CD8-positive, alpha-beta memory T cell (primary cell): ENCODE data around the gene CXCR4. TPM values are rescaled to one million over a fixed set of nuclear protein-coding genes. Genes with fewer than 3 reads are reported as not detected.

Experiments used
- CTCF ChIA-PET: fragments of 350-600 bp; sonication (Branson Sonifier 250); formaldehyde crosslinking; loops from one replicate; lab custom pipeline; 2021; ENCODE audit warnings: antibody characterized with exemption; lab: Charles Lee
- POLR2A ChIA-PET: fragments of 350-600 bp; sonication (Branson Sonifier 250); formaldehyde crosslinking; loops from one replicate; lab custom pipeline; 2021; ENCODE audit warnings: antibody characterized with exemption; lab: Charles Lee
- DNase-seq, 5 donors: peaks; one replicate each; pipeline versions ENCODE4 v3.0.0 to v3.0.0-alpha.2; 2020 to 2022; ENCODE audit warnings: mixed read lengths in 1 of 5
- H3K27ac ChIP-seq: one replicate; pipeline ENCODE4 v1.7.0; 2013; ENCODE audit warnings: low read depth, mild to moderate bottlenecking, low read length, moderate library complexity
- H3K27me3 ChIP-seq: 2 replicates; pipeline ENCODE4 v1.7.0; 2013; ENCODE audit warnings: low read length, mild to moderate bottlenecking; ENCODE audit not compliant: insufficient read depth, poor library complexity, severe bottlenecking
- H3K36me3 ChIP-seq: 2 replicates; pipeline ENCODE4 v1.7.0; 2013; ENCODE audit warnings: mild to moderate bottlenecking, low read length, moderate library complexity; ENCODE audit not compliant: insufficient read depth
- H3K4me1 ChIP-seq: 2 replicates; pipeline ENCODE4 v1.7.0; 2013; ENCODE audit warnings: mild to moderate bottlenecking, low read length, moderate library complexity; ENCODE audit not compliant: insufficient read depth
- H3K4me3 ChIP-seq: 2 replicates; pipeline ENCODE4 v1.7.0; 2013; ENCODE audit warnings: mild to moderate bottlenecking, low read length
- H3K9me3 ChIP-seq: 2 replicates; pipeline ENCODE4 v1.7.0; 2013; ENCODE audit warnings: mild to moderate bottlenecking, low read length
- H3K27ac Mint-ChIP-seq, 8 donors: one replicate each; pipeline ENCODE4 v1.8.0; 2020 to 2021; ENCODE audit warnings: mixed read lengths in 8 of 8, mild to moderate bottlenecking in 6 of 8, inconsistent platforms in 3 of 8, moderate library complexity in 3 of 8
- H3K27me3 Mint-ChIP-seq, 2 donors: one replicate each; pipeline ENCODE4 v1.8.0; 2020 to 2021; ENCODE audit warnings: mixed read lengths in 2 of 2, mild to moderate bottlenecking in 1 of 2, moderate library complexity in 1 of 2
- H3K36me3 Mint-ChIP-seq, 3 donors: one replicate each; pipeline ENCODE4 v1.8.0; 2020 to 2021; ENCODE audit warnings: mixed read lengths in 3 of 3, inconsistent platforms in 1 of 3, mild to moderate bottlenecking in 1 of 3
- H3K4me1 Mint-ChIP-seq, 3 donors: one replicate each; pipeline ENCODE4 v1.8.0; 2020 to 2021; ENCODE audit warnings: mixed read lengths in 3 of 3, inconsistent platforms in 1 of 3, mild to moderate bottlenecking in 1 of 3
- H3K4me3 Mint-ChIP-seq, 7 donors: one replicate each; pipeline ENCODE4 v1.8.0; 2020 to 2021; ENCODE audit warnings: mixed read lengths in 7 of 7, mild to moderate bottlenecking in 6 of 7, moderate library complexity in 4 of 7, inconsistent platforms in 2 of 7
- H3K9me3 Mint-ChIP-seq, 5 donors: one replicate each; pipeline ENCODE4 v1.8.0; 2020 to 2022; ENCODE audit warnings: mixed read lengths in 5 of 5, mild to moderate bottlenecking in 3 of 5, moderate library complexity in 2 of 5, inconsistent platforms in 1 of 5
- polyA plus RNA-seq: library from polyadenylated mRNA; unstranded; fragments of 300-500 nt; fragmentation: Illumina TruSeq; gene quantifications from one replicate; pipeline ENCODE4 v1.2.3, GENCODE V29; 2021
- total RNA-seq, 2 experiments: library from RNA; stranded (reverse); gene quantifications; one replicate each; pipeline ENCODE4 v1.2.3, GENCODE V29; 2021

The CXCR4 gene
- total and polyA plus RNA-seq, 3 experiments from 2014 or later, result 102 to 569 (median 106) TPM

DNA sequence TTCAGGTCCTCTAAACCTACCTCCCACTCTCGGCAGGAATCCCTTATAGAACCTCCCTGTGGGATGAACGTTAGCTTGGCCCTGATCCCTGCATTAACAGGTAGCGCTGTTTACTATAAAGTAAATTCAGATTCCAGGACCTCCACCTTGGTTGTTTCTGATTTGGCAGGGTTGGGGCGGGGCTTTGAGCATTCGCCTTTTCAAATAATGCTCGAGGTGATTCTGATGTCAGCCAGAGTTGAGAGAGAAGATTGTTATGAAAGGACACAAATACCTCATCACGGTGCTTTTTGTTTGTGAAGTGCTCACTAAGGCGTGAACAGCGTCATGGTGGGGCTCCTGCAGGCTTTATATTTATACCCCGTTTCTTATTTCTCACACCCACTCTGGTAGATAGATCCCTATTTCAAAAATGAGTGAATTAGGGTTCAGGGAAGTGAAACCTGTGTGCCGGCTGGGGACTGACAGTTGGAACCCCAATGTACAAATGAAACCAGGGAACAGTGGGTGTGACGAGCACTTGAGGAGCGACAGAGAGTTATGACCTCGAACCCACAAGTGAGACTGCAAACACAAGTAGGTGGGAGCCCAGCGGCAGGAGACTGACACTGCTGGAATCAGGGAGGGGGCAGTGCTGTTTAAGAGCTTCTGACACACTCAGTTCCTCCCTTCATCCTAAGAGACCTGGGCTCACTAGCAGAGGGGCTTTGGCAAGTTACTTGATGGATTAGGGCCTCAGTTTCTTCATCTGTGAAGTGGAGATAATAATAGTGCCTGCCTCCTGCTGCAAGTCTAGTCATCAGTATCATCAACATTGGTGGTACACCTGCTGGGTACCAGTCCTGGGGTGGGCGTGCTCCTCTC is 14.2 kb upstream of the CXCR4 start:
- Mint-ChIP-seq H3K36me3 (peaks cover 0 to 3% (median 0%) of the 10 kb centered on the region in 3 donors), H3K4me1 (peaks cover 96 to 100% (median 100%) of the 10 kb centered on the region in 3 donors), H3K27ac (peak overlapping the region; percentile 98 to 100 (median 99)), H3K27me3 (peaks cover 0 to 9% of the 10 kb centered on the region in 2 donors), H3K4me3 (peak overlapping the region; percentile 79 to 91 (median 82)), H3K9me3 (no peaks in the 10 kb centered on the region)
- ChIA-PET POLR2A (interaction anchor here (0.6 to 7.6 kb wide), 10 partner anchors 9 to 391 kb away, joined by 3 to 131 read pairs (median 3); partner anchors contain the start of gene CXCR4), CTCF (interaction anchor here (0.7 to 2.8 kb wide), 9 partner anchors 9 to 219 kb away, joined by 3 to 7 read pairs (median 3); partner anchors contain the start of gene DARS1)
- peak overlapping the region; percentile 44 for H3K4me3 ChIP-seq
- H3K4me1 ChIP-seq, result peaks cover 95% of the 10 kb centered on the region
- H3K36me3 ChIP-seq, result no peaks in the 10 kb centered on the region
- peak overlapping the region; percentile 89 for H3K27ac ChIP-seq
- DNase-seq, result peak; percentile 59 to 93 (median 91)
- no peaks in the 10 kb centered on the region for H3K9me3 ChIP-seq
- H3K27me3 ChIP-seq, result no peaks in the 10 kb centered on the region

DNA sequence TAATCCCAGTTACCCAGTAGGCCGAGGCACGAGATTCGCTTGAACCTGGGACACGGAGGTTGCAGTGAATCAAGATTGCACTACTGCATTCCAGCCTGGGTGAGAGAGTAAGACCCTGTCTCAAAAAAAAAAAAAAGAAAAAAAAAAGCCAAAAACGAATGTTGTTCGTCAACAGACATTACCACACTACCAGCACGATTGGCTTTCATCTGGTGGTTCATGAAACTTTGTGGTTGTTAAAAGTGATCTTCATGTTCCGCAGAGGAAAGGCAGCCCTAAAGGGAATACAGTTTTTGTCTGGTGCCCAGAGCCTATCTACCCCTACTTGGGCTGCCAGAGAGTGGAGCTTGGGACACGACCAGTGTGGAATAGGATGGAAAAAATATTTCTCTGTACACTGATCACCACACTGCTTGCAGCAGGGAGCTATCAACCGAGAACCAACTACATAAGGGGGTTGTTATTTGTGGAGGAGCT is 13.6 kb upstream of the CXCR4 start:
- DNase-seq, result peak; percentile 18 to 88 (median 79)
- CTCF ChIA-PET, result interaction anchor here (0.8 to 2.8 kb wide), 7 partner anchors 9 to 149 kb away, joined by 3 to 7 read pairs (median 5); partner anchors contain the start of gene DARS1

DNA sequence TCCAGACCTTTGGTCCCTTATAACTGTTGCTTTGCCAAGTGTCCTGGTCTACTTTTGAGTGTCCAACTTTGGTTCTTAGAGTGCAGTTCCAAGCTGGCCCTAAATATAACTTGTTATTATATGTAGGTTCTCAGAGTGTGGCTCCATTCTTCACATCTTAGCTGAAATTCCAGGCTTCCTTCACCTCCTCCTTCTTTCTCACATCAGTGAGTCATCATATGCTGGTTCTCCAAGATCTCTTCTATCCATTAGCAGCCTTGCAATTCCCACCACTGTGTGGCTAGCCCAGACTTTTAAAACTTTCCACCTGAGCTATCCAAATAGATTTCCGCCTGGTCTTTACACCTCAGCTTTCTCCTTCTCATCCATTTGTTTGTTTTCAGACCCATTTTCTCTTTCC is 12.6 kb upstream of the CXCR4 start:
- H3K4me3 ChIP-seq, result peak overlapping the region; percentile 37

More for the DNA sequence above, 13.6 kb upstream of the CXCR4 start:
- Histone ChIP-seq H3K4me3 (peak overlapping the region; percentile 32), H3K4me1 (peaks cover 95% of the 10 kb centered on the region), H3K27ac (peak overlapping the region; percentile 89), H3K36me3 (no peaks in the 10 kb centered on the region), H3K9me3 (no peaks in the 10 kb centered on the region), H3K27me3 (no peaks in the 10 kb centered on the region)
- H3K27ac Mint-ChIP-seq, result peak overlapping the region; percentile 98 to 100 (median 99)
- H3K4me3 Mint-ChIP-seq, result peak overlapping the region; percentile 79 to 91 (median 82)
- POLR2A ChIA-PET, result interaction anchor here (0.6 to 7.6 kb wide), 10 partner anchors 8 to 1927 kb away, joined by 3 to 131 read pairs (median 4); partner anchors contain the start of gene CXCR4
- H3K27me3 Mint-ChIP-seq, result peaks cover 0 to 9% of the 10 kb centered on the region in 2 donors
- no peaks in the 10 kb centered on the region for H3K9me3 Mint-ChIP-seq
- peaks cover 96 to 100% (median 100%) of the 10 kb centered on the region in 3 donors for H3K4me1 Mint-ChIP-seq
- peaks cover 0 to 3% (median 0%) of the 10 kb centered on the region in 3 donors for H3K36me3 Mint-ChIP-seq

DNA sequence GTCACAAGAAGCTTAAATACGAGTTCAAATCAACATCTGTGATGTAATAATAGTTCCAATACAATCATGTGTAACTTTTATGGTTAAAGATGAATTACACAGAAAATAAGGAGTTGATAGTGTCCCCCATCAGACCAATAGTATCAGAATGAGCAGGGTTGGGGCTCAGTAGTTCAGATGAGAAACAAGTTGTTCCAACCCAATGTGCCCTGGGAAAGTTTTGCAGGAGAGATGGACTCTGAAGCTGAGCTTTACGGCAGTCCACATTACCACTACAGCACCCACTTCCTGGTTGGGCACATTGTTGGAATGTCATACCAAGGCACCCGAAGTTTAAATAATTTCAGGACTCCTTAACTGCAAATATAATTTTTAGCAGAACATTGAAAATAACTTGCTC is 12.1 kb upstream of the CXCR4 start:
- H3K9me3 Mint-ChIP-seq, result no peaks in the 10 kb centered on the region
- H3K4me3 Mint-ChIP-seq, result peak overlapping the region; percentile 77 to 91 (median 82)
- H3K4me3 ChIP-seq, result peak overlapping the region; percentile 37

More for the DNA sequence above, 12.6 kb upstream of the CXCR4 start:
- ChIA-PET POLR2A (interaction anchor here (0.8 to 7.6 kb wide), 4 partner anchors 9 to 108 kb away, joined by 3 to 131 read pairs (median 9); partner anchors contain the start of gene CXCR4), CTCF (interaction anchor here (2.2 to 4.2 kb wide), 4 partner anchors 8 to 112 kb away, joined by 6 to 21 read pairs (median 7); no protein-coding TSS in a partner anchor)
- H3K9me3 ChIP-seq, result no peaks in the 10 kb centered on the region
- H3K27ac ChIP-seq, result peak overlapping the region; percentile 89
- Mint-ChIP-seq H3K27ac (peak overlapping the region; percentile 98 to 100 (median 99)), H3K4me3 (peak overlapping the region; percentile 61 to 91 (median 82)), H3K27me3 (peaks cover 0 to 9% of the 10 kb centered on the region in 2 donors), H3K36me3 (peaks cover 0 to 3% (median 0%) of the 10 kb centered on the region in 3 donors), H3K4me1 (peaks cover 95 to 100% (median 99%) of the 10 kb centered on the region in 3 donors), H3K9me3 (no peaks in the 10 kb centered on the region)
- no peak for DNase-seq
- H3K27me3 ChIP-seq, result no peaks in the 10 kb centered on the region
- H3K4me1 ChIP-seq, result peaks cover 98% of the 10 kb centered on the region
- H3K36me3 ChIP-seq, result no peaks in the 10 kb centered on the region

DNA sequence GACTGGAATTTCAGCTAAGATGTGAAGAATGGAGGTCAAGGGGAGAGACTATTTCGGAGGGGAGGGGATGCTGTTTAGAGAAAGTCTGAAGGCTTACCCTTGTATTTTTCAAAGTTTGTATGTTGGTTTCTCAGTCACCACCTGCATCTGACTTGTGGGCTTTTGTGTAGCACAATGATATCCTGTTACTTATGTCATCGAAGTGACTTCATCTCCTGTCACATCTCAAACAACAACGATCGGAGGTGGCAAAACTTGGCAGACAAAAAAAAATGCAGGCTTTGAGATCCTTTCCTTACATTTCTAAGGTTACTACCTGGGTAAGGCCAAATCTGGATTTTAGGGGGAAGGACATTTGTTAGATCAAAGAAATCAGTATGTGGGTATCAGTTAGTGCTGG is 11.7 kb upstream of the CXCR4 start:
- no peaks in the 10 kb centered on the region for H3K27me3 ChIP-seq
- no peaks in the 10 kb centered on the region for H3K36me3 ChIP-seq
- peaks cover 98% of the 10 kb centered on the region for H3K4me1 ChIP-seq
- peak overlapping the region; percentile 77 to 91 (median 82) for H3K4me3 Mint-ChIP-seq
- H3K4me1 Mint-ChIP-seq, result peaks cover 95 to 100% (median 99%) of the 10 kb centered on the region in 3 donors
- CTCF ChIA-PET, result interaction anchor here (1.0 to 4.2 kb wide), 4 partner anchors 11 to 255 kb away, joined by 3 to 21 read pairs (median 5); no protein-coding TSS in a partner anchor
- POLR2A ChIA-PET, result interaction anchor here (0.7 to 7.6 kb wide), 5 partner anchors 10 to 155 kb away, joined by 3 to 131 read pairs (median 9); partner anchors contain the start of gene CXCR4
- peaks cover 0 to 3% (median 0%) of the 10 kb centered on the region in 3 donors for H3K36me3 Mint-ChIP-seq
- H3K4me3 ChIP-seq, result peak overlapping the region; percentile 27
- H3K27ac Mint-ChIP-seq, result peak overlapping the region; percentile 98 to 100 (median 99)
- peaks cover 0 to 9% of the 10 kb centered on the region in 2 donors for H3K27me3 Mint-ChIP-seq
- peak overlapping the region; percentile 89 for H3K27ac ChIP-seq
- DNase-seq, result peak in 4 of 5 donors; percentile 38 to 88 (median 80)
- H3K9me3 Mint-ChIP-seq, result no peaks in the 10 kb centered on the region
- H3K9me3 ChIP-seq, result no peaks in the 10 kb centered on the region

More for the DNA sequence above, 12.1 kb upstream of the CXCR4 start:
- Mint-ChIP-seq H3K27me3 (peaks cover 0 to 9% of the 10 kb centered on the region in 2 donors), H3K27ac (peak overlapping the region; percentile 98 to 100 (median 99)), H3K4me1 (peaks cover 95 to 100% (median 99%) of the 10 kb centered on the region in 3 donors), H3K36me3 (peaks cover 0 to 3% (median 0%) of the 10 kb centered on the region in 3 donors)
- Histone ChIP-seq H3K9me3 (no peaks in the 10 kb centered on the region), H3K27me3 (no peaks in the 10 kb centered on the region), H3K27ac (peak overlapping the region; percentile 89), H3K4me1 (peaks cover 98% of the 10 kb centered on the region), H3K36me3 (no peaks in the 10 kb centered on the region)
- ChIA-PET POLR2A (interaction anchor here (1.2 to 7.6 kb wide), 3 partner anchors 10 to 109 kb away, joined by 6 to 131 read pairs (median 12); partner anchors contain the start of gene CXCR4), CTCF (interaction anchor here (2.2 to 4.2 kb wide), 3 partner anchors 11 to 113 kb away, joined by 6 to 21 read pairs (median 7); no protein-coding TSS in a partner anchor)
- no peak for DNase-seq

DNA sequence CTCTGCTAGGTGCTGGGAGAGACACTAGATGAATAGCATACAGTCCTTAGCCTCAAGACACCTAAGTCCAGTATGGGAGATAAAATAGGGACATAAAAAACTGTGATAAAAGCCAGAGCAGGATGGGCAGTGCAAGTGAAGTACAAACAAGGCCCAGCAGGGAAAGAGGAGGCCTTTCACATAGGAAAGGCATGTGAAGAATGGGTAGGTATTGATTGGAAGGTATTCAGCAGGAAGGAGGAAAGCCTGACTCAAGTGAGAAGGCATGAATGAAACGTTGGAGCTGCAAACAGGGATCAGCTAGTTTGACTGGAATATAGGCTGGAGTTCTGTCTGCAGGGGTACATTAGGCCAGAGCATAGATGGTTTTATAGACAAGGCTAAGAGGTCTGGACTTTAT is 11.0 kb upstream of the CXCR4 start:
- Histone ChIP-seq H3K4me1 (peaks cover 98% of the 10 kb centered on the region), H3K27me3 (no peaks in the 10 kb centered on the region), H3K9me3 (no peaks in the 10 kb centered on the region), H3K27ac (peak overlapping the region; percentile 89), H3K36me3 (no peaks in the 10 kb centered on the region), H3K4me3 (peak overlapping the region; percentile 27)
- ChIA-PET CTCF (interaction anchor here (1.0 to 4.2 kb wide), 4 partner anchors 10 to 256 kb away, joined by 3 to 21 read pairs (median 5); no protein-coding TSS in a partner anchor), POLR2A (interaction anchor here (0.7 to 7.6 kb wide), 3 partner anchors 11 to 156 kb away, joined by 3 to 131 read pairs (median 9); partner anchors contain the start of gene CXCR4)
- peaks cover 96 to 100% (median 99%) of the 10 kb centered on the region in 3 donors for H3K4me1 Mint-ChIP-seq
- peaks cover 0 to 9% of the 10 kb centered on the region in 2 donors for H3K27me3 Mint-ChIP-seq
- H3K4me3 Mint-ChIP-seq, result peak overlapping the region; percentile 52 to 91 (median 82)
- H3K27ac Mint-ChIP-seq, result peak overlapping the region; percentile 98 to 100 (median 99)
- H3K36me3 Mint-ChIP-seq, result peaks cover 0 to 3% (median 0%) of the 10 kb centered on the region in 3 donors
- no peaks in the 10 kb centered on the region for H3K9me3 Mint-ChIP-seq
- DNase-seq, result peak in 1 of 5 donors; percentile 19

DNA sequence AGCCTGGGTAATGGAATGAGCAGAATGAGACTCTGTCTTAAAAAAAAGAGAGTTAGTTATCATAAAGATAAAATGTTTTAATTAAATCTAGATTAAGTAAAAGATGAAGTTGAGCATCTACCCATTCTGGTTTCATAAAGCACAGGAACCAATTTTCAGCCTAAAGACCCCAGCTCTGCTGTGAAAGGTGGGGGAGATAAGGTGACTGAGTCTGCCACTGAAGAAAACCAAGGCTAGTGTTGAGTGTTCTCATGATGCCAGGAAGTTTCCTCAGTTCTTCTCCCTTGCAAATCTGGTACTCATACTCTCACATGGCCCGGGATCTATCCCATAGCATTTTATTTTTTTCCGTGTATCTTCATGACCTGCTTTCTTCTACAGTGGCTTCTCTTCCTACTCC is 10.4 kb upstream of the CXCR4 start:
- H3K36me3 Mint-ChIP-seq, result peaks cover 0 to 3% (median 0%) of the 10 kb centered on the region in 3 donors
- peak overlapping the region; percentile 89 for H3K27ac ChIP-seq
- peaks cover 0 to 9% of the 10 kb centered on the region in 2 donors for H3K27me3 Mint-ChIP-seq
- CTCF ChIA-PET, result interaction anchor here (1.0 to 4.2 kb wide), 3 partner anchors 9 to 256 kb away, joined by 3 to 21 read pairs (median 7); no protein-coding TSS in a partner anchor
- peak overlapping the region; percentile 27 for H3K4me3 ChIP-seq
- peak overlapping the region; percentile 98 to 100 (median 99) for H3K27ac Mint-ChIP-seq
- H3K9me3 Mint-ChIP-seq, result no peaks in the 10 kb centered on the region
- peaks cover 98% of the 10 kb centered on the region for H3K4me1 ChIP-seq
- peak in 1 of 5 donors; percentile 18 for DNase-seq
- H3K36me3 ChIP-seq, result no peaks in the 10 kb centered on the region
- H3K27me3 ChIP-seq, result no peaks in the 10 kb centered on the region
- POLR2A ChIA-PET, result interaction anchor here (2.8 to 7.6 kb wide), 2 partner anchors 11 to 110 kb away, joined by 9 to 131 read pairs; partner anchors contain the start of gene CXCR4
- peak overlapping the region; percentile 51 to 91 (median 82) for H3K4me3 Mint-ChIP-seq
- peaks cover 95 to 100% (median 99%) of the 10 kb centered on the region in 3 donors for H3K4me1 Mint-ChIP-seq
- no peaks in the 10 kb centered on the region for H3K9me3 ChIP-seq
